OCI-LY1 (cell line): ENCODE results near the gene MAN1A2.

Experiments used
- EZH2 ChIP-seq: fragments of 200-600 bp; sonication (generic), shearing (Covaris generic); IDR thresholded peaks from 2 replicates; pipeline ENCODE4 v1.8.0; 2017; ENCODE audit warnings: borderline replicate concordance, mixed run types, mild to moderate bottlenecking, antibody characterized with exemption, low read length, moderate library complexity, mixed read lengths
- TF ChIP-seq, protein P1 (sequence below): fragments of 200-600 bp; sonication (generic), shearing (Covaris generic); IDR thresholded peaks from 2 replicates; pipeline ENCODE4 v1.5.1; 2017; ENCODE audit warnings: mild to moderate bottlenecking, antibody characterized with exemption, low read length, moderate library complexity, mixed read lengths

DNA sequence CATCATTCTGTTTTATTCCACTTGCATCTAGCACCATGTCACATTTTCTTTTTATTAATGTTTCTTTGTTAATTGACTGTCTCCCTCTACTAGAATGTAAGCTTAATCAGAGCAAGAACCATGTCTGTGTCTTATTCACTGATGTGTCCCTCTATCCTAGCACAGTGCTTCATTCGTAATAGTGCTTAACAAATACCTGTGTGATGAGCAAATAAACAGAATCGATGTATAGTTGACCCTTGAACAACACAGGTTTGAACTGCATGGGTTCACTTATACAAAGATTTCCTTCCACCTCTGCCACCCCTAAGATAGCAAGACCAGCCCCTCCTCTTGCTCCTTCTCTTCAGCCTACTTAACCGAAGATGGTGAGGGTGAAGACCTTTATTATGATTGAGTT, 42.9 kb upstream of the MAN1A2 start:
- TF ChIP-seq, protein P1, sequence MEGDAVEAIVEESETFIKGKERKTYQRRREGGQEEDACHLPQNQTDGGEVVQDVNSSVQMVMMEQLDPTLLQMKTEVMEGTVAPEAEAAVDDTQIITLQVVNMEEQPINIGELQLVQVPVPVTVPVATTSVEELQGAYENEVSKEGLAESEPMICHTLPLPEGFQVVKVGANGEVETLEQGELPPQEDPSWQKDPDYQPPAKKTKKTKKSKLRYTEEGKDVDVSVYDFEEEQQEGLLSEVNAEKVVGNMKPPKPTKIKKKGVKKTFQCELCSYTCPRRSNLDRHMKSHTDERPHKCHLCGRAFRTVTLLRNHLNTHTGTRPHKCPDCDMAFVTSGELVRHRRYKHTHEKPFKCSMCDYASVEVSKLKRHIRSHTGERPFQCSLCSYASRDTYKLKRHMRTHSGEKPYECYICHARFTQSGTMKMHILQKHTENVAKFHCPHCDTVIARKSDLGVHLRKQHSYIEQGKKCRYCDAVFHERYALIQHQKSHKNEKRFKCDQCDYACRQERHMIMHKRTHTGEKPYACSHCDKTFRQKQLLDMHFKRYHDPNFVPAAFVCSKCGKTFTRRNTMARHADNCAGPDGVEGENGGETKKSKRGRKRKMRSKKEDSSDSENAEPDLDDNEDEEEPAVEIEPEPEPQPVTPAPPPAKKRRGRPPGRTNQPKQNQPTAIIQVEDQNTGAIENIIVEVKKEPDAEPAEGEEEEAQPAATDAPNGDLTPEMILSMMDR: no peak
- TF ChIP-seq EZH2: no peak
